ENCODE results near the gene BSCL2. TPM values are rescaled to one million over a fixed set of nuclear protein-coding genes. Genes with fewer than 3 reads are reported as not detected.
"Not testable (repeated sequence)": the region's sequence is repeated elsewhere in the genome, so short reads cannot be mapped to it uniquely, and the experiment has no call there.

Gene BSCL2
- total and polyA plus RNA-seq, 8 donors, result 30.3 to 151 (median 53.6) TPM

- Histone ChIP-seq H3K9me3 (no peaks in the 10 kb centered on the region), H3K36me3 (peaks cover 0 to 4% (median 0%) of the 10 kb centered on the region in 3 donors), H3K27me3 (no peaks in the 10 kb centered on the region), H3K4me3 (peak overlapping the region; percentile 50 to 73 (median 58)), H3K4me1 (peaks cover 20 to 35% (median 22%) of the 10 kb centered on the region in 3 donors), H3K27ac (peak overlapping the region; percentile 82 to 90 (median 88))
- peak; percentile 92 to 99 (median 96) for DNase-seq
- 2% methylated on average over 59 to 73 of the region's 73 CpGs for WGBS, 2 donors
- FAIRE-seq, result no peak
- no peak for TF ChIP-seq CTCF (IDR thresholded peaks at IDR 0.05)
- peak; percentile 84 to 91 (median 88) for ATAC-seq
- intact Hi-C loops (cut with DNase I), result no loop called here
Measured at GRCh38 chr11:62705880-62706849, 1.1 kb downstream of the BSCL2 start.

- WGBS, 2 donors, result 8 to 14% methylated on average over 7 of the region's 7 CpGs
- Histone ChIP-seq H3K4me1 (peaks cover 20 to 31% (median 22%) of the 10 kb centered on the region in 3 donors), H3K4me3 (peak overlapping the region in 3 of 4 donors; percentile 50 to 73 (median 62)), H3K36me3 (peaks cover 0 to 8% (median 0%) of the 10 kb centered on the region in 3 donors), H3K27me3 (no peaks in the 10 kb centered on the region), H3K27ac (peak overlapping the region; percentile 82 to 90 (median 88)), H3K9me3 (no peaks in the 10 kb centered on the region)
- no peak for FAIRE-seq
- DNase-seq, result peak; percentile 47 to 78 (median 60)
- ATAC-seq, result peak; percentile 5 to 24 (median 8)
- intact Hi-C loops (cut with DNase I), result no loop called here
- TF ChIP-seq CTCF (IDR thresholded peaks at IDR 0.05), result no peak
Measured at GRCh38 chr11:62705413-62705812, 1.8 kb downstream of the BSCL2 start.

- intact Hi-C loops (cut with DNase I); H3K4me3 ChIP-seq; H3K9me3 ChIP-seq; ATAC-seq; H3K27ac ChIP-seq; H3K36me3 ChIP-seq; FAIRE-seq; H3K27me3 ChIP-seq; DNase-seq: not testable (repeated sequence)
- peaks cover 15 to 26% (median 22%) of the 10 kb centered on the region in 3 donors for H3K4me1 ChIP-seq
- 86 to 98% methylated on average over 4 of the region's 4 CpGs for WGBS, 2 donors
Measured at GRCh38 chr11:62703921-62704320, 3.3 kb downstream of the BSCL2 start.

- intact Hi-C loops (cut with DNase I), result no loop called here
- Histone ChIP-seq H3K4me3 (no peak overlapping the region), H3K27me3 (no peaks in the 10 kb centered on the region), H3K4me1 (peaks cover 8 to 18% (median 14%) of the 10 kb centered on the region in 3 donors), H3K9me3 (no peaks in the 10 kb centered on the region), H3K36me3 (peaks cover 0 to 8% (median 0%) of the 10 kb centered on the region in 3 donors), H3K27ac (no peak overlapping the region)
- DNase-seq (no peak), ATAC-seq (no peak), FAIRE-seq (no peak)
- WGBS, 2 donors, result 91 to 93% methylated on average over 7 to 11 of the region's 11 CpGs
- no peak for TF ChIP-seq CTCF (IDR thresholded peaks at IDR 0.05)
Measured at GRCh38 chr11:62702246-62702645, 5.0 kb downstream of the BSCL2 start.

GRCh38 chr11:62694455-62695167 is 12.6 kb downstream of the BSCL2 start:
- TF ChIP-seq CTCF (IDR thresholded peaks at IDR 0.05), result peak; percentile 42 to 75 (median 68)
- peak; percentile 68 to 81 (median 78) for DNase-seq
- peaks cover 0 to 18% (median 0%) of the 10 kb centered on the region in 3 donors for H3K36me3 ChIP-seq
- H3K9me3 ChIP-seq, result no peaks in the 10 kb centered on the region
- no peak overlapping the region for H3K27ac ChIP-seq
- no peak for FAIRE-seq
- H3K4me1 ChIP-seq, result peaks cover 0 to 3% (median 0%) of the 10 kb centered on the region in 3 donors
- H3K27me3 ChIP-seq, result no peaks in the 10 kb centered on the region
- H3K4me3 ChIP-seq, result no peak overlapping the region
- ATAC-seq, result peak; percentile 77 to 96 (median 92)
- intact Hi-C loops (cut with DNase I), result loop anchor here in 1 of 3 donors (10.0 kb wide), 1 partner anchor 300 kb away; no protein-coding TSS in a partner anchor
- WGBS, 2 donors, result 44 to 52% methylated on average over 14 of the region's 14 CpGs

- not testable (repeated sequence) for ATAC-seq, DNase-seq, FAIRE-seq, H3K9me3 ChIP-seq, H3K4me3 ChIP-seq, H3K27me3 ChIP-seq, H3K27ac ChIP-seq, H3K4me1 ChIP-seq
- intact Hi-C loops (cut with DNase I), result loop anchor here in 1 of 3 donors (10.0 kb wide), 1 partner anchor 299 kb away; no protein-coding TSS in a partner anchor
- H3K36me3 ChIP-seq, result peaks cover 0 to 18% (median 0%) of the 10 kb centered on the region in 3 donors
- WGBS, 2 donors, result 82 to 96% methylated on average over 3 to 4 of the region's 4 CpGs
Measured at GRCh38 chr11:62693624-62694023, 13.6 kb downstream of the BSCL2 start.
